H9 (cell line): ENCODE measurements around the gene TBC1D2. TPM values are rescaled to one million over a fixed set of nuclear protein-coding genes. Genes with fewer than 3 reads are reported as not detected.

ENCODE experiments used
- DNase-seq: peaks from one replicate; pipeline ENCODE4 v3.0.0-alpha.2; 2017
- H2AFZ ChIP-seq: one replicate; pipeline ENCODE4 v1.6.1; 2013; ENCODE audit warnings: mild to moderate bottlenecking, low read length, control low read depth, moderate library complexity
- H2AK5ac ChIP-seq: 2 replicates; pipeline ENCODE4 v1.6.1; 2013; ENCODE audit warnings: low read length, control low read depth, mixed read lengths; ENCODE audit not compliant: insufficient read length
- H2BK120ac ChIP-seq: one replicate; pipeline ENCODE4 v1.6.1; 2013; ENCODE audit warnings: low read depth, mild to moderate bottlenecking, low read length, control low read depth, inconsistent platforms; ENCODE audit not compliant: poor library complexity, severe bottlenecking
- H2BK12ac ChIP-seq: 2 replicates; pipeline ENCODE4 v1.6.1; 2013; ENCODE audit warnings: low read length, control low read depth, mixed read lengths, low read depth; ENCODE audit not compliant: insufficient read length
- H2BK15ac ChIP-seq: 2 replicates; pipeline ENCODE4 v1.6.1; 2013; ENCODE audit warnings: low read depth, low read length, control low read depth
- H2BK20ac ChIP-seq: one replicate; pipeline ENCODE4 v1.6.1; 2013; ENCODE audit warnings: low read depth, mild to moderate bottlenecking, low read length, control low read depth, inconsistent platforms; ENCODE audit not compliant: poor library complexity, severe bottlenecking
- H2BK5ac ChIP-seq: 2 replicates; pipeline ENCODE4 v1.6.1; 2013; ENCODE audit warnings: low read length, control low read depth, mixed read lengths; ENCODE audit not compliant: insufficient read length
- H3K14ac ChIP-seq: 2 replicates; pipeline ENCODE4 v1.6.1; 2013; ENCODE audit warnings: low read length, control low read depth; ENCODE audit not compliant: insufficient read depth
- H3K18ac ChIP-seq: 2 replicates; pipeline ENCODE4 v1.6.1; 2013; ENCODE audit warnings: low read depth, mild to moderate bottlenecking, mixed read lengths, low read length, control low read depth; ENCODE audit not compliant: insufficient read length
- H3K23ac ChIP-seq: 2 replicates; pipeline ENCODE4 v1.6.1; 2013; ENCODE audit warnings: low read length, control low read depth, mixed read lengths, low read depth; ENCODE audit not compliant: insufficient read length
- H3K23me2 ChIP-seq: 2 replicates; pipeline ENCODE4 v1.6.1; 2013; ENCODE audit warnings: low read depth, mild to moderate bottlenecking, mixed read lengths, low read length, control low read depth; ENCODE audit not compliant: insufficient read length, poor library complexity, severe bottlenecking
- H3K27ac ChIP-seq: 2 replicates; pipeline ENCODE4 v1.5.1; 2013; ENCODE audit warnings: low read length, control low read depth, mixed read lengths, low read depth; ENCODE audit not compliant: insufficient read length
- H3K27me3 ChIP-seq: 2 replicates; pipeline ENCODE4 v1.6.1; 2013; ENCODE audit warnings: low read length, control low read depth, inconsistent platforms; ENCODE audit not compliant: insufficient read depth
- H3K4ac ChIP-seq: 2 replicates; pipeline ENCODE4 v1.6.1; 2013; ENCODE audit warnings: low read depth, mild to moderate bottlenecking, control low read depth, inconsistent platforms, low read length, moderate library complexity
- H3K4me1 ChIP-seq: 2 replicates; pipeline ENCODE4 v1.6.1; 2013; ENCODE audit warnings: low read length, control low read depth, inconsistent platforms; ENCODE audit not compliant: insufficient read depth
- H3K4me2 ChIP-seq: 2 replicates; pipeline ENCODE4 v1.6.1; 2013; ENCODE audit warnings: low read length, control low read depth, mixed read lengths; ENCODE audit not compliant: insufficient read length, insufficient read depth
- H3K56ac ChIP-seq: 2 replicates; pipeline ENCODE4 v1.6.1; 2013; ENCODE audit warnings: low read depth, mild to moderate bottlenecking, mixed read lengths, low read length, control low read depth; ENCODE audit not compliant: insufficient read length
- H3K79me1 ChIP-seq: 2 replicates; pipeline ENCODE4 v1.6.1; 2013; ENCODE audit warnings: low read depth, mild to moderate bottlenecking, moderate library complexity, low read length, control low read depth, inconsistent platforms; ENCODE audit not compliant: insufficient read depth, poor library complexity, severe bottlenecking
- H3K79me2 ChIP-seq: 2 replicates; pipeline ENCODE4 v1.6.1; 2013; ENCODE audit warnings: low read length, control low read depth, inconsistent platforms; ENCODE audit not compliant: insufficient read depth
- H3K9ac ChIP-seq: 2 replicates; pipeline ENCODE4 v1.6.1; 2013; ENCODE audit warnings: low read length, control low read depth, mixed read lengths; ENCODE audit not compliant: insufficient read length; ENCODE audit errors: extremely low read depth
- H3K9me3 ChIP-seq: one replicate; pipeline ENCODE4 v1.6.1; 2013; ENCODE audit warnings: low read depth, low read length, inconsistent platforms; ENCODE audit not compliant: control insufficient read depth
- H3T11ph ChIP-seq: one replicate; pipeline ENCODE4 v1.6.1; 2013; ENCODE audit warnings: mild to moderate bottlenecking, low read length, control low read depth, inconsistent platforms
- H4K20me1 ChIP-seq: one replicate; pipeline ENCODE4 v1.6.1; 2013; ENCODE audit not compliant: control insufficient read depth, insufficient read length, insufficient read depth
- H4K5ac ChIP-seq: 2 replicates; pipeline ENCODE4 v1.6.1; 2013; ENCODE audit warnings: low read depth, mild to moderate bottlenecking, mixed read lengths, low read length, control low read depth; ENCODE audit not compliant: insufficient read length
- H4K8ac ChIP-seq: replicated peaks from 2 replicates; pipeline ENCODE4 v1.6.1; 2013; ENCODE audit warnings: low read length, control low read depth, mixed read lengths, low read depth; ENCODE audit not compliant: insufficient read length
- H4K91ac ChIP-seq: 2 replicates; pipeline ENCODE4 v1.6.1; 2013; ENCODE audit warnings: low read depth, mild to moderate bottlenecking, moderate library complexity, mixed read lengths, low read length, control low read depth; ENCODE audit not compliant: insufficient read length
- H3K27ac Mint-ChIP-seq, 3 experiments: 2 replicates in 2 of 3; 3 replicates in 1 of 3; pipeline ENCODE4 v1.8.0; 2020 to 2021; ENCODE audit warnings: mixed read lengths in 3 of 3, mild to moderate bottlenecking in 1 of 3, moderate library complexity in 1 of 3
- H3K27me3 Mint-ChIP-seq: 2 replicates; pipeline ENCODE4 v1.8.0; 2021; ENCODE audit warnings: low read depth, mild to moderate bottlenecking, moderate library complexity, mixed read lengths
- H3K36me3 Mint-ChIP-seq, 3 experiments: 2 replicates in 2 of 3; 3 replicates in 1 of 3; pipeline ENCODE4 v1.8.0; 2020 to 2021; ENCODE audit warnings: low read depth in 3 of 3, mixed read lengths in 3 of 3; ENCODE audit not compliant: insufficient read depth in 1 of 3
- H3K4me1 Mint-ChIP-seq, 2 experiments: 2 replicates each; pipeline ENCODE4 v1.8.0; 2020; ENCODE audit warnings: mixed read lengths in 2 of 2
- H3K4me3 Mint-ChIP-seq, 2 experiments: 2 replicates in 1 of 2; 3 replicates in 1 of 2; pipeline ENCODE4 v1.8.0; 2020 to 2021; ENCODE audit warnings: mild to moderate bottlenecking in 2 of 2, mixed read lengths in 2 of 2, moderate library complexity in 1 of 2
- H3K9me3 Mint-ChIP-seq, 2 experiments: 2 replicates in 1 of 2; 3 replicates in 1 of 2; pipeline ENCODE4 v1.8.0; 2020; ENCODE audit warnings: mild to moderate bottlenecking in 2 of 2, mixed read lengths in 2 of 2, moderate library complexity in 1 of 2
- WGBS: extraction: QIAGEN DNeasy Blood & Tissue Kit; methylation state at CpG from one replicate; pipeline ENCODE4 v1.1.7; 2013; ENCODE audit warnings: missing lambda C conversion rate, low lambda C conversion rate, mixed read lengths; ENCODE audit not compliant: insufficient read length; ENCODE audit errors: extremely low coverage; 5-methylcytosine and 5-hydroxymethylcytosine counted together
- total RNA-seq: library from RNA; stranded (reverse); gene quantifications from 2 replicates; pipeline ENCODE4 v1.2.1, GENCODE V29; 2021
- TF ChIP-seq, protein P1 (sequence below): fragments of 200-600 bp; sonication (generic); conservative IDR thresholded peaks from 3 replicates; pipeline ENCODE4 v1.8.0; 2021; ENCODE audit warnings: antibody characterized with exemption, mild to moderate bottlenecking

TBC1D2 gene
- total RNA-seq, 1 experiment from 2014 or later, result 2.9 TPM

DNA sequence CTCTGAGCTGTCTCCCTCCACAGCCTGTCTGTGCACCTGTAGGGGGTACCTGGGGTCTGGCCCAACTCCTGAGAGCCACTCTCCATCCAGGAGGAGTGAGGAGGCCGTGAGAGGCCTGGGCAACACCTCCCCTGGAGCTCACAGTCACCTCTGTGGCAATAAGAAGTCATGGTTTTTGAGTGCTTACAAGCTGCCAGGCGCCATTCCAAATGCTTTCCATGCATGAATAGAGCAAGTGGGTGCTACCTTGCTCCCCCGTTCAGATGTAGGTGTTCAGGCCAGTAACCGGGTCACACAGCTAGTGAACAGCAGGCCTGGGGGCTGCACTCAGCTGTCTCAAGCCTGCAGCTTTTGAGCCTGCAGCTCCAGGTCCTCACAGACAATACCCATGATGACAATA is 93.6 kb downstream of the TBC1D2 start:
- H2BK15ac ChIP-seq, result no peak overlapping the region
- no peak overlapping the region for H3K27ac ChIP-seq
- Mint-ChIP-seq H3K27me3 (no peaks in the 10 kb centered on the region), H3K4me1 (peaks cover 3 to 12% of the 10 kb centered on the region in 2 experiments; a peak in 3 of 4 replicates), H3K27ac (0 out of 7 replicates have a peak overlapping the region, but pooled peaks of 1 of the 3 experiments have one; percentile 38), H3K4me3 (no peak overlapping the region), H3K9me3 (no peaks in the 10 kb centered on the region), H3K36me3 (0 out of 7 replicates have a peak, but pooled peaks cover 0 to 2% (median 0%) of the 10 kb centered on the region in 3 experiments)
- no peak overlapping the region for H2BK5ac ChIP-seq
- H3K4ac ChIP-seq, result no peak overlapping the region
- no peak overlapping the region for H2AK5ac ChIP-seq
- no peaks in the 10 kb centered on the region; the same call in none of the 2 replicates for H3K79me2 ChIP-seq
- no peak overlapping the region for H3K56ac ChIP-seq
- H3K4me1 ChIP-seq, result 0 out of 2 replicates have a peak, but pooled peaks cover 2% of the 10 kb centered on the region
- no peak overlapping the region for H4K91ac ChIP-seq
- no peak overlapping the region for H3K14ac ChIP-seq
- H2AFZ ChIP-seq, result no peak overlapping the region
- no peak overlapping the region for H2BK12ac ChIP-seq
- no peaks in the 10 kb centered on the region for H4K20me1 ChIP-seq
- no peaks in the 10 kb centered on the region for H3K27me3 ChIP-seq
- H3T11ph ChIP-seq, result no peak overlapping the region
- TF ChIP-seq, protein P1, sequence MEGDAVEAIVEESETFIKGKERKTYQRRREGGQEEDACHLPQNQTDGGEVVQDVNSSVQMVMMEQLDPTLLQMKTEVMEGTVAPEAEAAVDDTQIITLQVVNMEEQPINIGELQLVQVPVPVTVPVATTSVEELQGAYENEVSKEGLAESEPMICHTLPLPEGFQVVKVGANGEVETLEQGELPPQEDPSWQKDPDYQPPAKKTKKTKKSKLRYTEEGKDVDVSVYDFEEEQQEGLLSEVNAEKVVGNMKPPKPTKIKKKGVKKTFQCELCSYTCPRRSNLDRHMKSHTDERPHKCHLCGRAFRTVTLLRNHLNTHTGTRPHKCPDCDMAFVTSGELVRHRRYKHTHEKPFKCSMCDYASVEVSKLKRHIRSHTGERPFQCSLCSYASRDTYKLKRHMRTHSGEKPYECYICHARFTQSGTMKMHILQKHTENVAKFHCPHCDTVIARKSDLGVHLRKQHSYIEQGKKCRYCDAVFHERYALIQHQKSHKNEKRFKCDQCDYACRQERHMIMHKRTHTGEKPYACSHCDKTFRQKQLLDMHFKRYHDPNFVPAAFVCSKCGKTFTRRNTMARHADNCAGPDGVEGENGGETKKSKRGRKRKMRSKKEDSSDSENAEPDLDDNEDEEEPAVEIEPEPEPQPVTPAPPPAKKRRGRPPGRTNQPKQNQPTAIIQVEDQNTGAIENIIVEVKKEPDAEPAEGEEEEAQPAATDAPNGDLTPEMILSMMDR, result no peak
- no peak overlapping the region for H2BK20ac ChIP-seq
- no peaks in the 10 kb centered on the region for H3K79me1 ChIP-seq
- no peak overlapping the region for H4K8ac ChIP-seq
- WGBS, result no CpG with 5 or more reads among the region's 4 CpGs
- H2BK120ac ChIP-seq, result no peak overlapping the region
- no peak overlapping the region for H3K9ac ChIP-seq
- no peak overlapping the region for H4K5ac ChIP-seq
- H3K18ac ChIP-seq, result no peak overlapping the region
- H3K4me2 ChIP-seq, result no peak overlapping the region
- no peak overlapping the region for H3K23ac ChIP-seq
- no peaks in the 10 kb centered on the region for H3K23me2 ChIP-seq
- DNase-seq, result no peak
- H3K9me3 ChIP-seq, result no peaks in the 10 kb centered on the region
